DMS153 treated with DMSO at 0.1 percent for 48 hours (cell line): ENCODE measurements around the gene ESRRG.

Experiments
- DNase-seq: peaks from one replicate; lab custom pipeline; 2025; ENCODE audit not compliant: unreplicated experiment; lab: John Stamatoyannopoulos, UW

ESRRG gene

GRCh38 chr1:216723274-216723780 lies at the start of gene ESRRG:
Gene ESRRG (minus strand): TSS chr1:216723429. CDS start chr1:216723299, 130 bp downstream.
- peak; percentile 95 for DNase-seq

GRCh38 chr1:216771922-216772321 lies 48.7 kb upstream of the ESRRG start:
- no peak for DNase-seq

- no peak for DNase-seq
Measured at GRCh38 chr1:216766633-216767327, 43.6 kb upstream of the ESRRG start.

GRCh38 chr1:216765346-216766300 lies 42.4 kb upstream of the ESRRG start:
- no peak for DNase-seq

GRCh38 chr1:216758161-216758560 lies 34.9 kb upstream of the ESRRG start:
- DNase-seq = no peak

- no peak for DNase-seq
Measured at GRCh38 chr1:216757110-216757509, 33.9 kb upstream of the ESRRG start.

GRCh38 chr1:216750961-216751360 lies 27.7 kb upstream of the ESRRG start:
- no peak for DNase-seq

GRCh38 chr1:216750031-216750627 lies 26.9 kb upstream of the ESRRG start:
- peak; percentile 84 for DNase-seq

GRCh38 chr1:216749232-216749631 lies 26.0 kb upstream of the ESRRG start:
- DNase-seq = peak; percentile 33

GRCh38 chr1:216742625-216743024 lies 19.4 kb upstream of the ESRRG start:
- peak; percentile 30 for DNase-seq

GRCh38 chr1:216740331-216740730 lies 17.1 kb upstream of the ESRRG start:
- no peak for DNase-seq

- DNase-seq = no peak
Measured at GRCh38 chr1:216739793-216740192, 16.6 kb upstream of the ESRRG start.

- DNase-seq = no peak
Measured at GRCh38 chr1:216732121-216732520, 8.9 kb upstream of the ESRRG start.

- no peak for DNase-seq
Measured at GRCh38 chr1:216731562-216731961, 8.3 kb upstream of the ESRRG start.

- no peak for DNase-seq
Measured at GRCh38 chr1:216726435-216726834, 3.2 kb upstream of the ESRRG start.

- no peak for DNase-seq
Measured at GRCh38 chr1:216722821-216723220, 408 bp downstream of the ESRRG start.

GRCh38 chr1:216721863-216722262 lies 1.4 kb downstream of the ESRRG start:
- DNase-seq = no peak

GRCh38 chr1:216721062-216721461 lies 2.2 kb downstream of the ESRRG start:
- DNase-seq = no peak

GRCh38 chr1:216711712-216712111 lies 11.5 kb downstream of the ESRRG start:
- DNase-seq = no peak

- no peak for DNase-seq
Measured at GRCh38 chr1:216710598-216711333, 12.5 kb downstream of the ESRRG start.

- no peak for DNase-seq
Measured at GRCh38 chr1:216710055-216710454, 13.2 kb downstream of the ESRRG start.
